ENCODE measurements around the gene AMFR.

AMFR gene

DNA sequence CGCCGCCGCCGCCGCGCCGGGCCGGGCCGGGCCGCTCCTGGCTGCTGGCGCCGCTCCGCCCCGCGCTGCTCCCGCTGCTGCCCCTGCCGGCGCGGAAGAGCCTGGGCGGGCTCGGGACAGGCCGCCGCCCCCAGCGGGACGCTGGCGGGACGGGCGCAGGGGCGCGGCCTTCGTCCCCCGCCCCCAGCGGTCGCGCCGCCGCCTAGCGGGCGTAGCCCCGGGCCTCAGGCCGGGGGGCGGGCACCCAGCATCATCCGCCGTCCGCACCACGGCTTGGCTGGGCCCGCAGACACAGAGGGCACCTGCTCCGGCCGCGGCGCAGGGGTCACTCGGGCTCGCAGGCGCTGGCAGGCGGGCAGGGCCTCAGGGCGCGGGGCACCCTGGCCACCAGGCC, at the start of gene AMFR:
Gene AMFR (minus strand): TSS at position 107 of the 394 bp plus-strand sequence. CDS start 218 bp downstream, outside the sequence.
- DNase-seq (ENCODE audit: low read depth) = peak; percentile 48

DNA sequence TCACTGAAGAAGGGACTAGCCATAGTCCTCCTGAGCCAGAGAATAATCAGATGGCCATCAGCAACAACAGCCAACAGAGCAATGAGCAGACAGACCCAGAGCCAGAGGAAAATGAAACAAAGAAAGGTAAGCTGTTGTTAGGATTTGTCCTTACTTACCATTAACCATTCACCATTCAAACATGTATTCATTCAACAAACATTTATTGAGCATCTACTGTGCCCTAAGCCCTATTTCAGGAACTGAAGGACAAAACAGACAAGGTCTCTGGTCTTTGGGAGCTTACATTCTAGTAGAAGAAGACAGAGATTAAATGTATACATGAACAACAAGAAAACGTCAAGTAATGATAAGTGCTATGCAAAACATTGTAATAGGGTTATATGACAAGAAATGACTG, 45.3 kb upstream of the AMFR start:
- DNase-seq (ENCODE audit: low read depth) = no peak

DNA sequence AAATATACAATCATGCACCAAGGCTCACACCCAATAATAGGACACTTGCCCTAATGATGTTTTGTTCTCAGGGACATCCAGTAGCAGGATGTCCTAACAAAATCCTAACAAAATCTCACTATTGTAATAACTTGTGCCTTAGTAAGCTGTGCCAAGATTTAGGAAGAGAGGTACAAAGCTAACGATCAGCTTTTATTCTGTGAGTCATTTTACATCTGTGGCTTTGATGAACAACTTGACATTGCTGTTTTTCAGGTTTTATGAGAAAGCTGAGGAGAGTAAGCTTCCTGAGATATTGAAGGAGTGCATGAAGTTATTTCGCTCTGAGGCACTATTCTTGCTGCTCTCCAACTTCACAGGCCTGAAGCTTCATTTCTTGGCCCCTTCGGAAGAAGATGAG, 44.9 kb upstream of the AMFR start:
- no peak for DNase-seq (ENCODE audit: low read depth)

DNA sequence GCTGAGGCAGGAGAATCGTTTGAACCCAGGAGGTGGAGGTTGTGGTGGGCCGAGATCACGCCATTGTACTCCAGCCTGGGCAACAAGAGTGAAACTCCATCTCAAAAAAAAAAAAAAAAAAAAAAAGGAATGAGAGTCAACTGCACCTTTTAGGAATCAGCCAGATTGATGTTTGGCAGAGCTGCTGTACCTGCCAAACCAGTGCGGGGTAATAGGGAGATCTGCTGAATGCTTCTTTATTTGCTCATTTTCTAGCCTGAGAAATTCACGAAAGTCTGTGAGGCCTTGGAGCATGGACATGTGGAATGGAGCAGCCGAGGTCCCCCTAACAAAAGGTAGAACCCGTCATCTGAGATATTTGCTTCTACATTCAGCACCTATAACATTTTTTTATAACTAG, 44.4 kb upstream of the AMFR start:
- DNase-seq (ENCODE audit: low read depth) = no peak

DNA sequence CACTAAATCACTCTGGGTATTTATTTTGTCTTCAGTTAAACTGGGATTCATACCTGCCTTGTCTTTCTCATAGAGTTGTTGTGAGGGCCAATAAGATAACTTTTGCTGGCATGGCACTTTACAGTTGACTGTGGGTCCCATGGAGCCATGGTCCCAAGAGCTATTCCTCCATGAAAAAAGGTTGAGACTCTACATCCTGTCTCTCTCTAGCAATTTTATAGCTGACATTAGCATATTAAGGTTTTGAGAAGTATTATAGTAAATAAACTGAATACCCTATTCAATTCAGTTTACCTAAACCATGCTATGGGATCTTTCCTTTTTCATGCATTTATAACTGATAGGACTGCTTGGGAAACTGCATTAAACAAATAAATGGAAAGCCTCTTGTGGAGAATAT, 43.5 kb upstream of the AMFR start:
- no peak for DNase-seq (ENCODE audit: low read depth)

DNA sequence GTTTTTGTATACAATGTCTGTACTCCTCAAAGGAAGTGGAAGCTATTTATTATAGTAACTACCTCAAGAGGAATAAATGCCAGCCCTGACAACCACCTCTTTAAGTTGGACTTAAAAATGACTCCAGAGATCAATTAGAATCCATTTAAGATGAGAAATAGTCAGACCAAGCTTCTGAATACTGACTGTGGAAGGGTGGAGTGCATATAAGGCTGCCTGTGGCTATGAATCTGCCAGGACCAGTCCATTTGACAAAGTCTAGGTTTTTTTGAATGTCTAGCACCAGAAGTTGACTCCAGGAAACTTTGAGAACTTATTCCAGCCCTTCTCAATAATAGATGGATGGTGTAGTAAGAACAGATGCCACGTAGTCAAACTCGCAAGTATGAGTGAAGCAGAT, 41.0 kb upstream of the AMFR start:
- DNase-seq (ENCODE audit: low read depth) = no peak

DNA sequence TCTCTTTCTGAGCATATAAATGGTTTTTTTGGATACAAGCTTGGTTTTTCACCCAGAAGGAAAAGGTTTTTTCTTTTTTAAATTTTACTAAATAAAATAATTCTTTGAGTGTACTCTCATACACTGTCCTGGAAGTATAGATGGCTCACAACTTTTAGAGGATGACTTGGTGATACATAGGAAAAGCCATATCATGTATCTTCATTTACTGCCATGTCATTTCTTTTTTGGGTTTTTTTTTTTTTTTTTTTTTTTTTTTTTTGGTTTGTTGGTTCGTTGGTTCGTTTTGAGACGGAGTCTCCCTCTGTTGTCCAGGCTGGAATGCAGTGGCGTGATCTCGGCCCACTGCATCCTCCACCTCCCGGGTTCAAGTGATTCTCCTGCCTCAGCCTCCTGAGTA, 37.8 kb upstream of the AMFR start:
- no peak for DNase-seq (ENCODE audit: low read depth)

DNA sequence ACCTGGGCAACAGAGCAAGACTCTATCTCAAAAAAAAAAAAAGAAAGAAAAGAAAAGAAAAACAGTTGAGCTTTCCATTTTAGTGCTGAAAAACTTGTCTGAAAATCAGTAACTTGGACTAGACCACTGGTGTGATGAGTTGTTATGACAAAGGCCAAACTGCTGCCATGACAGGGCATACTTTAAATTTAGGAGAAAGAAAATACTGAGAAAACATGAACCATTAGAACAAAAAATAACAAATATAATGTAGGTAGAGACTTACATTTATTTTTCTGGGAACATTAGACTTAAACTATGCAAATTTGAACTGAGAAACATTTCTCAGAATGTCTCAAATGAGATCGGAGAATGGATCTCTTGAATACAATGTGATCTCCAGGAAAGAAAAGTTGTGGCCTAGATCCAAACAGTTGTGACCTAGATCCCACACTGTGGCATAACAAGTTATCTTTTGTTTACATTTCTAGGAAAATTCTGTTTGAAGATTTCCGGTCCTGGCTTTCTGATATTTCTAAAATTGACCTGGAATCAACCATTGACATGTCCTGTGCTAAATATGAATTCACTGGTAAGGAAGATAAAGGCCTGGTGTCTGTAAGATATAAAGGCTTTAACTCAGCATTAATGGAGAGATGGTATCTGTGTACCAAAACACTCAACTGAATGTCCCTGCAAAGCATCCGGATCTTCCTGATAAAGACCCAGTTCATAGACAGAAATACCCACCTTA, 36.9 kb upstream of the AMFR start:
- DNase-seq (ENCODE audit: low read depth) = no peak

DNA sequence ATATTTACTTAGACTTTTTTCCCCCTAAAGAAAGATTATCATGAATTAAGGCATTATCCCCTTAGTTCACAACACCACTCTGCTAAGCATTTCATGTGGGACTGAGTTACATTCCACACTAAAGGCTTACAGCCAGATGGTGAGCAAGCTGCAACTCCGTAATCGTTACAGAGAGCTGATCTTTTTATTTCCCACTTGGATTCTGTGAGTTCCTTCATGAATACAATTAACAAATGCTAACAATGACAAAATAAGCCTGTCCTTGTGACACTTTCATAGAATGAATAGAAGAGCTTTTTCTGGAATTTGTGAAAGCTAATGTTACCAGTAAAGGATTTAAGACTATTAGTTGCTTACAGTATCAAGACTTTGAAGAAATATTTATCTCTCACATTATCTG, 34.8 kb upstream of the AMFR start:
- no peak for DNase-seq (ENCODE audit: low read depth)

DNA sequence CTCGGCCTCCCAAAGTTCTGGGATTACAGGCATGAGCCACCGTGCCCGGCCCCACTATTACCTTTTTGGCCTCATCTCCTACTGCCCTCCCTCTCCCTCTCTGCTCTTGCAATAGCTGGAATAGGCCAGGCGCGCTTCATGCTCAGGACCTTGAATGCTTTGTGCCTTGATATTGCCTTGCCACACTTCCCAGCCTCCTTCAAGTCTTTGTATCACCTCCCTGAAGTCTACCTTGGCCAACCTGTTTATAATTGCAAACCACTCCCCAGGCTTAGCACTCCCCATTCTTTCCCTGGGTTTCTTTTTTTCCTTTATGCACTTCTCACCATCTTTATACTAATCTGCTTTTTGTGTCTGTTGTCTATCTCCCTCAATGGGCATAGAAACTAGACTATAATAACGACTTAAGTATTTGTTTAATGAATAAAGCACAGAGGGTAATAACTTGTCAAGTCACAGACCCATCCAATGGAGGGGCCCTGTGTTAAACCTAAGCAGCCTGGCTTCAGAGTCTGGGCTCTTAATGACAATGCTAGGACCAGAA, 32.7 kb upstream of the AMFR start:
- no peak for DNase-seq (ENCODE audit: low read depth)

DNA sequence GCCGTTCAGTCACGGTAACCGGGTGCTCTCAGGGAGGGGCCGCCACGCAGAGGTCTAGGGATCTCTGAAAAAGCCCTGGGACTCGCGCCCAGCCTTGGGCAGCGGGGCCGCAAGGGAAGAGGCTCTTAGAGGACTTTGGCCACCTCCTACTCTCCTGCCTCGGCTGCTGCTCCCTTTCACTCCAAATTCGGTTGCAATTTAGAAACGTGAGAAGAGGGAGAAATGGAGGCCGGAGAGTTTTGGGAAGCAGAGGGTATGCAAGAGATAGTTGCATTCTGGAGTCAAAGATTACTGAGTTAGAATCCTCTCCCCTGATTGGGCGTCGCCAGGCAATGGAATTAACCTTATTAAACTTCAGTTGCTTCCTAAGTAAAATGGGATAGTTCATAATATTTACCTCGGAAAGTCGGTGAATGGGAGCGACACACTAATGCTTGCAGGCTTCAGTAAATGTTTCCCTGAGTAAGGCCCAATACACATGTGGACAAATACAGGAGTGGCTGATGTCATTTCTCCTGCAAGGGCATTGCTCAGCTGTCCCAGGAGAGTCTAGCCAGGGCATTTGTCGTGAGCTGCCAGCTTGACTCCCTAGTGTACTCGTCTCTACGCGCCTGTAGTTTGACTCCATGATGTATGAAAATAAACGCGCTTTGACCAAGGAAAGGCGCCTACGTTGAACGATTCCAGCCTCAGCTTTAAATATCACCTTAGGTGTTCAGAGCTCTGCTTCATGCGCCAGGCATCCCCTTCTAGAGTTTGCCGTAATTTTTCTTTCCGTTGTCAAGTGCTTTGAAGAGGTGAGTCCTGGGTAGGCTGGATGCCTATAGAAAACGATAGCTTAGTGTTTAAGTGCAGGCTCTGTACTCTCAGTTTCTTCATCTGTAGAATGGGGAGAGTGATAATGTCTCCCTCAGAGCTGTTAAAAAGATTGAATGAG, 26.7 kb upstream of the AMFR start:
- no peak for DNase-seq (ENCODE audit: low read depth)

DNA sequence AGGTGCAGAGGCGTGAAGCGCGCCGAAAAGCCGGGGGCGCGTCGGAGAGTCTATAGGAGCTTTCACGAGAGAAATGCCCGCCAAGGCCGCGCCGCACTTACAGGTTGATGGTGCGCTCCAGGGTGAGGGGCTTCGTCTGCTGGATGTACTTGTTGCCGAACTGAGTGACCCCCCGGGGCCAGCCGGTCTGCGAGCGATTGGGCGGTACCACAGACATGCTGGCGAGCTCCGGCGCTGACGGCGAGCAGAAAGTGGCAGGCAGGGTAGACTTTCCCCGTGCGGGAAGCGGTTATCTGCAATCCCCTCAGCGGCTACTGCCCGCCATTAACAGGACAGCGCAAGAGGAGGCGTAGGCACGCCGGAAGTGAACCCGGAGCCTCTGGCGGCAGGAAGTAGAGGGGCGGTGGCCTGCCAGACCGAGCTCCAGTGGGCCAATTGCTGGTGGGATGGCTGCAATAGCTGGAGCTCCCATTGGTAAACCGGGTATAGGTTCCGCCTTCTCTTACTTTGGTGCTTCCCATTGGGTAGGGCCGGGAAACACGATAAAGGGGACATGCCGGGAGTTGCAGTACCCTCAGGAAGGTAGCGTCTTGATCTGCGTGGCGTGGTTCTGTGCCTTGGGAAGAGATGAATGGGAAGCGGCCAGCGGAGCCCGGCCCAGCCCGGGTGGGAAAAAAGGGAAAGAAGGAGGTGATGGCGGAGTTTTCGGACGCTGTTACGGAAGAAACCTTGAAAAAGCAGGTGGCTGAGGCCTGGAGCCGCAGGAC, 25.8 kb upstream of the AMFR start, which contains the start of the genes NUDT21 and OGFOD1:
Gene NUDT21 (minus strand): TSS at position 347 of the 767 bp plus-strand sequence. CDS start 130 bp downstream, at position 217.
Gene OGFOD1 (plus strand): TSS at position 569 of the 767 bp plus-strand sequence. CDS start 59 bp downstream, at position 628.
- DNase-seq (ENCODE audit: low read depth) = peak; percentile 55

DNA sequence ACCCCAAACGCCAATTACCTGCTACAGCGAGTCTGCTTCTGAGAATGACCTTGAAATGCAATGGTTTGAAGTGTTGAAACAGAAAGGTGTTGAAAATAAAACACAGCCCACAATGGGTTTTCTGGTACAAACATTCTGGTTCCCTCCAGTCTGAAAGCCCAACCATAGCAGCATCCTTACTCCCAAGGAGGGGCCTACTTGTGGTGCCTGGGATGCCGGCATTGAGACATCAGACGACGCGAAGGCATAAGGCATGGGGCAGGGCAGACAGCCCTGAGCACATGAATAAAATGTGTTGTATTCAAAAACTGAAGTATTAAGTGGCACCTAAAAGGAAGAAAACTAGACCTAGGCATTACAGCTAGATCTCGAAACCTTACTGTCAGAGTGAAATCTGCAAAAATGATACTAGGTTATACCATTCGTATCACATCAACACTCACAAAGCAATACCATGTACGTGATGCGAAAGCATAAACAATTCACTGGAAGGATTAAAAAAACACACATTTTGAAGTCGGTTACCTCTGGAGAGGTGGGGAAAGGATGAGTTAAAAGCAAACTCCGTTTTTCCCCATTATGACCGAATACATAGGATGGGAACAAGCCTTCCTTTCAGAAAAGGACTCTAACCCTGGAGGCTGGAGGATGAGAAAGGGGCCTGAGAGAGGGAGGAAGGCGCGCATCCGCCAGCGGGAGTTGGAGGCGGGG, 25.1 kb upstream of the AMFR start:
- no peak for DNase-seq (ENCODE audit: low read depth)

DNA sequence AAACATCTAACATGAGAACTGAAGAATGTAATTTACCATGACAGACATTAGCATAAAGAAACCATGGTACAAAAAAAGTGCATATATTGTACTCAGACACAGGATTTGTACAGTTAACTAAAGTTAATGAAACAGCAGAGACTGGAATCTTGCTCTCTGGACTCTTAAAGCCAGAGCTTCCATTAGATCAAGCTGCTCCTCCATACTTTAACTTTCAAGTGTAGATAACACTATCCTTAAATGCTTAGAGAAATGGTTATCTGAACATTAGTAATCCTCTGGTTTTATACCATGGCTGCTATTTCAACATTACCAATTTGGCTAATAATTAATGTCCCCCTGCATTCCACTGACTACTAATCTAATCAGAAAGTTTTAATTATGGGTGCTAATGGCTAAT, 22.7 kb upstream of the AMFR start:
- DNase-seq (ENCODE audit: low read depth) = no peak

DNA sequence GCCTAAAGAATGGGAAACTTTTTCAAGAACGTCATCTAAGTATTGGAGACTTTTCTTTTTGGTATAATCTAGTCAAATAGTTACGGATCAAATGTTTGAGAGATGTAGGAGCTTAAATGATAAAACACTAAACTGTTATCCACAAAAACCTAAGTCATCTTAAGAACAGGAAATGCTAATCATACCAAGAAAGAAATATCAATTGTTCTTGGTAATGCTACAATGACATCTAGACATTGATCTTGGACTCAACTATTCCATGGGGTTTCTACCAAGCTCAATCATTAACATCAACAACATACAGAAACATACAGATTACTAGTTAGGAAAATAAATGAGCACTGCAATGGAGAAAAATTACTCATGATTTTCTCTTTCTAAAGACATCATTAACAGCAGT, 21.9 kb upstream of the AMFR start:
- DNase-seq (ENCODE audit: low read depth) = no peak

DNA sequence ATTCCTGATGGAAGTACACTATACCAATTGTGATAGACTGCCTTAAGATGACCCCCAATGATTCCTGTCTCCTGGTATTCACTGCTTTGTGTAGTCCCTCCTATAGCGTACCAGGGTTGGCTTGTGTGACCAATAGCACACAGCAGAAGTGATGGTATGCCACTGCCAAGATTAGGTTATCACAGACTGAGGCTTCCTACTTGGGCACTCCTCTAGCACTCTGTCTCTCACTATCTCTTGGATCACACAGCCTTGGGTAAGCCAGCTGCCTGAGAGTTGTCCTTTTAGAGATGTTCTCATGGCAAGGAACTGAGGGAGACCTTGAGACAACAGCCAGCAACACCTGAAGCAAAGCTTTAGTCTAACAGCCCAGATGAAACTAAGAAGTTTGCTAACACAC, 12.7 kb upstream of the AMFR start:
- no peak for DNase-seq (ENCODE audit: low read depth)

DNA sequence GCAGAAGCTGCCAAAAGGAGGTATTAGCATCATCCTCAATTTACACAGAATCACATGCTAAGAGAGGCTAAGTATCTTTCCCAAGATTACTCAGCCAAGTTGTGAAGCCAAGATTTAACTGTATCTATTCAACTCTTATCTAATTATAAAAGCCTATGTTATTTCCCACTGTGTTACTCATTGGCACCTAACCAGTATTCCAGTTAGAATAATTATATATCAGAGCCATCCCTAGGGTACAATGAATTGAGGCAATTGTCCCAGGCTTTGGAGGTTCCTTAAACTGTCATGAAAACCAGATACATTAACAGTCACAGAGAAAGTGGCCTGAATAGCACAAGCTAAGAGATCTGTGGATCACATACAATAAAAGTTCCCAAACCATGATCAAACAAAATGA, 10.9 kb upstream of the AMFR start:
- no peak for DNase-seq (ENCODE audit: low read depth)

DNA sequence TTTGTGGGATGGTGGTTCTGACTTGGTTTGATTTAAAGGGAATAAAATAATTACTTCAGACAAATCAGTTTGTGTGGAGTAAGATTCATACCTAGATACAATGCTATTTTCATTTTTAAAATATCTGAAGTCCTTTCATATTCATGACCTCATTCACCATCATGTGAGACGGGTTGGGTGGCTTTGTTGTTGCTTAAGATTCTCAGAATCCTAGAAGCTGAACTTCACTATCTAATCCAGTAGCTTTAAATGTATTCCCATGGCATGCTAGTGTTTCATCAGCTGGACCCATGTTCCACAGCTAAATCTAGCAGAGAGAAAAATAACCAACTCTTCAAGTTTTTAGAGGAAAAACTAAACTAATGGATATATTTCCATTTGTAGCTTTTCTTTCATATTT, 2.7 kb upstream of the AMFR start:
- DNase-seq (ENCODE audit: low read depth) = no peak

DNA sequence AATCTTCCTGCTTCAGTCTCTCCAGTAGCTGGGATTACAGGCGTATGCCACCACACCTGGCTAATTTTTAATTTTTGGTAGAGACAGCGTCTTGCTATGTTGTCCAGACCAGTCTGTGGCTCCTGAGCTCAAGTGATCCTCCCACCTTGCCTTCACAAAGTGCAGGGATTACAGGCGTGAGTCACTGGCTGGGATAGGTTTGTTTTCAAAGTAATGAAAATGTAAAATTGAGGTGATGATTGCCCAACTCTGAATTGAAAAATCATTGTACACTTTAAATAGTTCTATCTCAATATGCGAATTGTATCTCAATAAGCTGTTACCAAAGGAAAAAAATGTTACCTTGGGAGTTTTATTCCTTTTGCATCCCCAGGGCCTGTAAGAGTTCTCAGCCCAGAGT, 1.2 kb upstream of the AMFR start:
- no peak for DNase-seq (ENCODE audit: low read depth)

DNA sequence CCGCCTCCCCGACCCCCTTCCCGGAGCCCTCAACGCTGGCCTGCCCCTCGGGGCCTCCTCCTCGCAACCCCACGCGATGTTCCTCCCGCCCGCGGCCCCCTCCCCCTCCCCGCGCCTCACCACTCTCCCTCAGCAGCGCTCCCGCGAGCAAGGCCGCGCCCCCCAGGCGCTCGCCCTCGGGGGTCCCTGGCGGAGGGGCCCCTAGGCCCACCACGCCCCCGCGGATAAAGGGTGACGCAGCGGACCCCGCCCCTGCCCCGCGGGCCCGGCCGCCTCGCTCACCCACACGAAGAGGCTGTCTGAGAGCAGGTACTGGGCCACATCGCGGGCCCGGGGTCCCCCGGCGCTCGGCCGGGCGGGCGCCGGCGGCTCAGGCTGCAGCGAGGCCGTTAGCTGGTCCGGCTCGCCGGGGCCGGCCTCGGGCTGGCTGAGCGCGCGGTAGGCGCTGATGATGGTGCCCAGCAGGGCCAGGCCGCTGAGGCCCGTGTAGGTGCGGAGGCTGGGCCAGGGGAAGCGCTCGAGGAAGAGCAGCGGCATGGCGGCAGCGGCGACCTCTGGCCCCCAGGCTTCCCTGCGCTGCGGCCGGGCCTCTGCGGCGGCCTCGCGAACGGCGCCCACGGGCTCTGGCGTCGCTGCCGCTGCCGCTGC, 430 bp downstream of the AMFR start:
- peak; percentile 18 for DNase-seq (ENCODE audit: low read depth)

DNA sequence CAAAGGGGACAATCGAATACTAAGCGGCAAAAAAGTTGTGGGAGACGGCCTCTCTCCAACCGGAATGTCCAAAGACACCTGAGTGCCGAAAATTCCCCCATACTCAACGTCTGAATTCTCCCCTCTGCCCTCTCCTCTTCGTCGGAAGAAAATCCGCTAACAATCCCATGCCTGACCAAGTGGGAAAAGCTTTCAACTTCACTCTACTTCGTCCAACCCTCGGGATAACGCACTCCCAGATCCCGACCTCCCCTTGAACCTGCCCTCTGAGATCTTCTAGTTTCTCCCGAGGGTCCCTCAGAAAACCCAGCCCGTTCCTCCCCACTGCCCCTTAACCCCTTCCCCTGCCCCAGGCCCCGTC, 961 bp downstream of the AMFR start:
- no peak for DNase-seq (ENCODE audit: low read depth)

Measured in stimulated activated CD8-positive, alpha-beta memory T cell treated with anti-CD3 and anti-CD28 coated beads, Interleukin-15, amount 100 ng/mL, for 24 hours (primary cell).